NCI-H1694 (cell line): ENCODE data around the gene FBXL17.
"Not testable (repeated sequence)": the region's sequence is repeated elsewhere in the genome, so short reads cannot be mapped to it uniquely, and the experiment has no call there.

Experiments
- DNase-seq: peaks from one replicate; lab custom pipeline; 2025; lab: John Stamatoyannopoulos, UW

FBXL17 gene

DNA sequence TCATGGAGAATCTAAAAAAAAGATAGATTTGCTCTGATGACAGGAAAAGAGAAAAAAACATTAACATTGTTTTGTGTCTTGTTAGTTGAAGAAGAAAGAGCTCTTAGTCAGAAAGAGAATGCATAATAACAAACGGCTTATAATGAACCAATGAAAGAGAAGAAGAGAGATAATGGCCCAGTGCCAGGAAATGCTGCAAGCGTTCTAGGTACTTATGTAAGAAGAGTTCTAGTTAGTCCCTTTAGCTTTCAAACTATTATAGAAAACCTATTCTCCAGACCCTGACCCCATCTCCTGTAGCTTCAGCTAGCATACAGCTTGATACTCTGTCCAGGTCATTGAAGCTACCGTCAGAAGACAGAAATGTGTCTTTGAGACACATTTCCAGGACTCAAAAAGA, 70.2 kb downstream of the FBXL17 start:
- no peak for DNase-seq

GRCh38 chr5:108303611-108304010, 78.3 kb downstream of the FBXL17 start:
- DNase-seq: no peak

GRCh38 chr5:108303086-108303485, 78.8 kb downstream of the FBXL17 start:
- no peak for DNase-seq

DNA sequence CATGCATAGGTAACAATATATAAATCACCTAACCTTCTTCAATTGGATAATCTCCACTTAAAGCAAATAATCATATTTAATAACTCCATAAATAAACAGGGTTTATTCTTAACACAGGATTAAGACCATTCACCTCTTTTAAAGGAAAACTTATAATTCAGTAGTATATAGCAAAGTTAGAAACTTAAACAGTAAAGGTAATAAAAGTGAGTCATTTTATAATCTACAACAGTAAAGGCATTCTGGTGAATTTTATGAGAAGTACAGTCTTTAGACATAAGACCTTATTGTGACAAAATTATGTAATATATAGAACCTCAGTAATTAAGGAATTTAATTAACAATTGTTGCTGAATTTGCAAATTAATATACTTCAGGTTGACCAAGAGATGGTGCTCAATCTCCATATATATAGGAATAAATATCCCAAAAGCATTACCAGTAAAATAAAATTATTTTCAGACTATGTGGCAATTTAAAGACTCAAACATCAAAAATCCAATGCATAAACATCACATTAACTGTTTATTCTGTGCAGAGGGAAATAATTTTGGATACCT, 84.8 kb downstream of the FBXL17 start:
- no peak for DNase-seq

GRCh38 chr5:108295578-108296368, 86.1 kb downstream of the FBXL17 start:
- no peak for DNase-seq

DNA sequence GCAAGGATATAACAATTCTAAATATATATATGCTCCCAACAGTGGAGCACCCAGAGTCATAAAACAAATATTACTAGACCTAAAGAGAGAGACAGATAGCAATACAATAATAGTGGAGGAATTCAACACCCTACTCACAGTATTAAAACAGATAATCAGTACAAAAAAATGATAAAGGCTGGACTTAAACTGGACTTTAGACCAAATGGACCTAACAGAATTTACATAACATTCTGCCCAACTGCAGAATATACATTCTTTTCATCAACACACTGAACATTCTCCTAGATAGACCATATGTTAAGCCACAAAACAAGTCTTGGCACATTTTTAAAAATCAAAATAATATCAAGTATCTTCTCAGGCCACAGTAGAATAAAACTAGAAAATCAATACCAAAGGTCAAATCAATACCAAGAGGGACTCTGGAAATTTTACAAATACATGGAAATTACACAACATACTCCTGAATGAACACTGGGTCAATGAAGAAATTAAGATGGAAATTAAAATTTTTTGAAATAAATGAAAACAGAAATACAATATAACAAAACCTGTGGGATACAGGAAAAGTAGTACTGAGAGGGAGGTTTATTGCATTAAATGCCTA, 100.8 kb downstream of the FBXL17 start:
- DNase-seq: no peak

DNA sequence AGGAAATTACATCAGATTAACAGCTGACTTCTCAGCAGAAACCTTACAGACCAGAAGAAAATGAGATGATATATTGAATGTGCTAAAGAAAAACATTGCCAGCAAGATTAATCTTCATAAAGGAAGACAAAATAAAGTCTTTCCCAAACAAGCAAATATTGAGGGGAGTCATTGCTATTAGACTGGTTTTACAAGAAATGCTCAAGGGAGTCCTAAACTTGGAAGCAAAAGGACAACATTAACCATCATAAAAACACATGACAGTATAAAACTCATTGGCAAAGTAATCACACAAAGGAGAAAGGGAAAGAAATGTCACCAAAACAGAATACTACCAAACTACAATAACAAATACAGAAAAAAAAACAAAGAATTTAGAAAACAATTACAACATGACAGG, 101.7 kb downstream of the FBXL17 start:
- no peak for DNase-seq

GRCh38 chr5:108278285-108279240, 103.3 kb downstream of the FBXL17 start:
- DNase-seq: no peak

GRCh38 chr5:108276187-108277050, 105.5 kb downstream of the FBXL17 start:
- no peak for DNase-seq

DNA sequence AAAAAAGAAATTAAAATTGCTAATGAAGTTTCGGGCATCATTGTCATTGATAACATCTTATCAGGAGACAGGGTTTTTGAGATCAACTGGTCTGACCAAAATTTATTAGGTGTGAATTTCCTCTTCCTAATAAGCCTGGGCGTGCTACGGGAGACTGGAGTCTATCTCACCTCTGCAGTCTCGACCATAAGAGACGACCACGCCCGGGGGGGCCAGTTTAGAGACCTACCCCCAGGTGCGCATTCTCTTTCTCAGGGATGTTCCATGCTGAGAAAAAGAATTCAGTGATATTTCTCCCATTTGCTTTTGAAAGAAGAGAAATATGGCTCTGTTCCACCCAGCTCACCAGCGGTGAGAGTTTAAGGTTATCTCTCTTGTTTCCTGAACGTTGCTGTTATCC, 107.8 kb downstream of the FBXL17 start:
- DNase-seq: not testable (repeated sequence)

DNA sequence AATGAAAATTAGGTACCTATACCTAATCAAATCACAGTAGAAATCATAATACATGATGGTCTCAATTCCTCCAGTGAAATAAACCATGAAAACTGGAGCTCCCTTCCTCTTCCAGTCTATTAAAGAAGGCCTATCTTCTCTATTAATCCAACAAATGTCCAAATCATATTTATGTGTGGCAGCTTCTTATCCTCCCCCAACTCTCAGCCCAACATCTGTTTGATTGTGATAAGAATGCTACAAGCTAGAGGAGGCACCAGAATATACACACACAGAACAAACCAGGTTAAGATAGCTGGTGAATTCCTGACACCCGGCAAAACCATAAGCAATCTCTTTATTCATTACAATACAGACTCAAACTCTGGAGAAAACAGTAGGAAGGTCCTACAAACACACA, 110.8 kb downstream of the FBXL17 start:
- DNase-seq: no peak

DNA sequence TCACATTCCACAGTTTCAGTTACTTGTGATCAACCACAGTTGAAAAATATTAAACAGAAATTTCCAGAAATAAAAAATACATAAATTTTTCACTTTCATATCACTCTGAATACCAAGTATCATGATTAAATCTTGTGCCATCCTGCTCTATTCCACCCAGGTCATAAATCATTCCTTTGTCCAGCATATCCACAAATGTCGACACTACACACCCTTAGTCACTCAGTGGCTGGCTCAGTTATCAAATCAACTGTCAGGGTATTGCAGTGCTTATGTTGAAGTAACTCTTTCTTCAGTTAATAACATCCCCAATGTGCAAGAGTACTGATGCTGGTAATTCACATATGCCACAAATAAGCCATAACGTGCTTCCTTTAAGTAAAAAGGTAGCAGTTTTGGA, 115.7 kb downstream of the FBXL17 start:
- no peak for DNase-seq

DNA sequence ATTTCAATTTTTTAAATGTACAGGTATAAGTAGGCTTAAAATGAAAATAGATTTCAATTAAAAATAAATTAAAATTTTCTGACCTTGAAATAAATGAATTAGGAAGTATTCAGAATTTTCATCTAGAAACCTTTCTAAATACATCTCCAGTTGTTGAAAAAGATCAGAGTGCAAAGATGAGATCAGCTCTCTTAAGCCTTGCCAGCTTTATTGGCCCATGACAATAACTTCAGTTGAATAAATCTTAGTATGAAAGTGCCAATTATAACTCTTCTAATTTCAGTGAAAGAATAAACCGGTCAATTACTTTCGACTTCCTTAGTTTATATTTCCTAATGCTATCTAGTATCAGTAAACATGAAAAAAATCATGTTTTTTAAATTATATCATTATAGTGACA, 117.4 kb downstream of the FBXL17 start:
- DNase-seq: no peak

DNA sequence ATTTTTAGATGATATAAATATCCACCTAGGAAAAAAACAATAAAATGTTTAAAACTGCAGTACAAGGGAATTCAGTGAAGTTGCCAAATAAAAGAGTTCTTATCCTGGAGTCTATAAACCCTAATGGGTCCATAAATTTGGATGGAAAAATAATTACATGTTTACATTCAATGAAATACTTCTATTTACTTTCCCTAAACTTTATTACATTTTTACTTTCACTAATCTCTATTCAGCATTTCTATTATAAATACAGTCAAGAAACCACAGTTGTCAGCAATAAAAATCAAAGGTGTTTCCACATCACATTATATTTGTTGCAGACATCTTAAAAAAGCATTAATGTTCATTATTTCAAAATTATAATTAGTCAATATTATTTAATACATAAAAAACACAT, 118.6 kb downstream of the FBXL17 start:
- DNase-seq: no peak

DNA sequence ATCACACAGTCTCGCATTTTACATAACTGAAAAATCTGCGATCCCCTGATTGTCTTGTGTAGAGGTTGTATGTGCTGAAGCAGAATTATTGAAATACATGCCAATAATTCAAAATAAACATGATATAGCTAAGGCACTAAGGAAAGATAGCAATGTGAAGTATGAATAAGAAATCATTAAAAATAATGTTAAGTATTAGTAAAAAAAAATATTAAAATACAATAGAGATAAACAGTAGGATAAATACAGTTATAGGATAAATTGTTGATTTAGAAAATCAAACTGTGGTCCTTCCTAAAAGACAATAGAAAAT, 121.1 kb downstream of the FBXL17 start:
- no peak for DNase-seq

- peak; percentile 40 for DNase-seq
Measured at GRCh38 chr5:108260117-108260857, 121.6 kb downstream of the FBXL17 start.

DNA sequence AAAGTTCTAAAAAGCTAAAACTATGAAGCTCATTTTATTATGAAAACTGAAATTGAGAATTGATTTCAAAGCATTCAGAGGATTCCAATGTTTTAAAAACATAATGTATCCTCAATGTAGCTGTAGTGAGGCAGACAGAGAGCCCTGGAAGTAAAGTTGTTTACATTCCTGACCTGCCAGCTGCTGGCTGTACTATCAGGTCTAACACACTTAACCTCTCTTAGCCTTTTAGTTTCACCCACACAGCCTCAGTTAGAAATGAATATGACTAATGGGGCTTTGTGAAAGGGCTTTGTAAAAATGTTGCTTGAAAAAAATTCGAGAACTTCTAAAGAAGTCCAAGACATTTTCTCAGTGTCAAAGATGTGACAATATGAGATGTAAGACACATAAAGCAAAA, 122.6 kb downstream of the FBXL17 start:
- DNase-seq: no peak

DNA sequence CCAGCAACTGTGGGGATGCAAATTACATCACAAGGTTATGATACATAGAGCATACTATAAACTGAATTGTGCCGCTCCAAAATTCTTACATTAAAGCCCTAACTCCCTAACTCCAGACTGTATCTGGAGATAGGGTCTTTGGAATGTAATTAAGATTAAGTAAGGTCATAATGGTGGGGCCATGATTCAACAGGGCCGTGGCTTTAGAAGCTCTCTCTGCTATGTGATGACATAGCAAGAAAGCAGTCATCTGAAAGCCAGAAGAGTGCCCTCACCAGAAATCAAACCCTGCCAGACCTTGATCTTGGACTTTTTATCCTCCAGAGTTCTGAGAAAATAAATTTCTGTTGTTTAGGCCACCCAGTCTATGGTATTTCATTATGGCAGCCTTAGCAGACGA, 123.9 kb downstream of the FBXL17 start:
- DNase-seq: no peak

GRCh38 chr5:108255468-108255867, 126.4 kb downstream of the FBXL17 start:
- no peak for DNase-seq

GRCh38 chr5:108251350-108251749, 130.5 kb downstream of the FBXL17 start:
- DNase-seq: peak; percentile 6
